22Rv1 (cell line): Measurements from ENCODE around the gene GPR149.

Experiments
- CTCF ChIP-seq: fragments of 450-650 bp; IDR thresholded peaks from 2 replicates; pipeline ENCODE4 v1.5.1; 2017; ENCODE audit warnings: mild to moderate bottlenecking
- ZFX ChIP-seq: fragments of 450-650 bp; IDR thresholded peaks from 2 replicates; pipeline ENCODE4 v1.6.1; 2017; ENCODE audit warnings: antibody characterized with exemption, borderline replicate concordance

- TF ChIP-seq CTCF (no peak), ZFX (no peak)
These were observed 139.8 kb downstream of the GPR149 start for GRCh38 chr3:154290187-154290586.
